Measurements from ENCODE around the gene FCSK.

The FCSK gene

GRCh38 chr16:70453117-70453891 is 1.1 kb upstream of the FCSK start:
- DNase-seq (ENCODE audit: low read depth in 2 of 2), result no peak

GRCh38 chr16:70453892-70454221 is 538 bp upstream of the FCSK start:
- DNase-seq (ENCODE audit: low read depth in 2 of 2), result no peak

DNA sequence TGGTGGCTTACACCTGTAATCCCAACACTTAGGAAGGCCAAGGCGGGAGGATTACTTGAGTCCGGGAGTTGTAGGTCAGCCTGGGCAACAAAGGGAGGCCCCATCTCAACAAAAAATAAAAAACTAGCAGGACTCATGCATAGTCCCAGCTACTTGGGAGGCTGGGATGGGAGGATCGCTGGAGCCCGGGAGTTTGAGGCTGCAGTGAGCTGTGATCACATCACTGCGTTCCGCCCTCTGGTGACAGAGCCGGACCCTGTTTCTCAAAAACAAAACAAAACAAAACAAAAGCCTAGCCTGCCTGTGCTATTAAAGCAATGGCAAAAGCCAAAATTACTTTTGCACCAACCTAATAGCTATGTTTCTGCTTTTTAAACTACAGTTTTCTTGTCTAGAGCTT is 1.5 kb downstream of the FCSK start:
- no peak for DNase-seq (ENCODE audit: low read depth in 2 of 2)

- no peak for DNase-seq (ENCODE audit: low read depth in 2 of 2)
Observed at GRCh38 chr16:70457446-70458166, 3.2 kb downstream of the FCSK start.

- no peak for DNase-seq (ENCODE audit: low read depth in 2 of 2)
Observed at GRCh38 chr16:70460737-70461261, 6.4 kb downstream of the FCSK start.

DNA sequence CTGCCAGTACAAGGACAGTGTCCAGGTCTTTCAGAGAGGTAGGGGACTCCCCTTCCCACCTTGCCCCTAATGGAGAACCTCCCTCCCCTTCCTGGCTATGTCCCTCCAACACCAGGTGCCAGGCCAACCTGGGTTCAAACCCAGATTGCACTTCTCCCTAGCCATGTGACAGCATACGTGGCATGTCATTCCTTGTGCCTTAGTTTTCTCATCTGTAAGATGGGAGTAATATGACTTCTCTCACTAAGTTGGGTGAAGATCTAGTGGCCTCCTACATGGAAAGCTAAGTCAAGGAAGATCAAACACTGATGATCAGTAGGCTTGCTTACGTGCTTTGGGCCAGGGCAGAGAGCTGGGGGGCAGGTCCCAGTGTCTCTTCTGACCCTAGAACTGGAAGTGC is 8.8 kb downstream of the FCSK start:
- DNase-seq (ENCODE audit: low read depth in 2 of 2), result no peak

GRCh38 chr16:70465999-70466804 is 11.8 kb downstream of the FCSK start:
- DNase-seq (ENCODE audit: low read depth in 2 of 2), result no peak

DNA sequence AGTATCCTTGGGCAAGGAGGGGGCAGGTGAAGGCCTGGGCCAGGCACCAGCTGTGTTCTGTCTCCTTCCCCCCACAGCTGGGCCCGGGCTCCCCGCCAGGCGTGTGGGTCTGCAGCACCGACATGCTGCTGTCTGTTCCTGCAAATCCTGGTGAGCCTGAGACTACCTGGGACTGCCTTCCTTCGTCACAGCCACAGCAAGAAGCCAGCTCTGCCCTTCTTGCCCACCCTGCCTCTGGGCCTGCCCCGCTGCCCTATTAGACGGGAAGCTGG is 12.3 kb downstream of the FCSK start:
- no peak for DNase-seq (ENCODE audit: low read depth in 2 of 2)

GRCh38 chr16:70467113-70467512 is 12.7 kb downstream of the FCSK start:
- no peak for DNase-seq (ENCODE audit: low read depth in 2 of 2)

DNA sequence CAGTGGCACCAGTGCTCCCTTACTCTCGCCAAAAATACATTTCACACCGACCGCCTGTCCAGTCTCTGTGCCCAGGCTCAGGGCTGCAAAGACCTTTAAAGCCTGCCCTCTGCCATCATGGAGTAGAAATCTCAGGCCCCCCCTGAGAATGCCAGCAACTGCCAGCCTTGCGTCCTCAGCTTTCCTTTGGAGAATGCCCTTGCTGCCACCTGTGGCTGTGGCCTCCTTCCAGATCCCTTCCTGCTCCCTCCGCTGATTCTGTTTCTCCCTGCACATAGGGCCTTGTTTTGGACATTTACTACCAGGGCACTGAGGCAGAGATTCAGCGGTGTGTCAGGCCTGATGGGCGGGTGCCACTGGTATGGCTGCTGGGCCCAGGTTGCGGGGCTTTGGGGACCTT is 13.2 kb downstream of the FCSK start:
- no peak for DNase-seq (ENCODE audit: low read depth in 2 of 2)

- no peak for DNase-seq (ENCODE audit: low read depth in 2 of 2)
Observed at GRCh38 chr16:70468776-70469525, 14.6 kb downstream of the FCSK start.

DNA sequence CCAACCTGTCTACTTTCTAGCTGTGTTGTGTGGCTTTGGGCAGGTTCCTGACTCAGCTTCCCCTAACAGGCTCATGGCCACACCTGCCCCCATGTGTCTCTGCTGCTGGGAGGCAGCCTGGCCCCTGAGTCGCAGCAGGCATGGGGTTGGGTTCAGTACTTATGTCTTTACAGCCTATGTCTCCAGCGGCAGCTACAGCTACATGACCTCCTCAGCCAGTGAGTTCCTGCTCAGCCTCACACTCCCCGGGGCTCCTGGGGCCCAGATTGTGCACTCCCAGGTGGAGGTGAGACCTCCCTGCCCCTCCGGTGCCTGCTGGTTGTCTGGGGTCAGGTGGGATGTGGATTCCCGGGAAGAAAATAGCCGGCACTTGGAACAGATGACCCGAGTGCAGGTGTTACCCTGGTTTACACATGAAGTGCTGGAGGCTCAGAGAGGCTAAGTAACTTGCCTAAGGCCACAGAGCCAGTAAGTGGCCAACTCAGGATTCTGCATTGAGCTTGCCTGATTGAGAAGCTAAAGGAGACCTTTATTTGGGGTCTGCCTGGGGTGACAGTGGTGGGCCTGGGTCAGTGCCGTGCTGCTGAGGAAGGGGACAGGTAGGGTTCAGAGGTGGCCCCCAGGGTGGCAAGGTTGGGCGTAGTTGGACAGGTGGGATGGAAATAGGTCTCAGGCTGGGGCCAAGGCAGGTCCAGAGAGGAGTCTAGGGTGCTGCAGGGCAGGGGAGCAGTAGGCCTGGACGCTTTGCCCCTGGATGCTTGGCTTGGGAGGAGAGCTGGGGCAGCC is 15.9 kb downstream of the FCSK start:
- no peak for DNase-seq (ENCODE audit: low read depth in 2 of 2)

DNA sequence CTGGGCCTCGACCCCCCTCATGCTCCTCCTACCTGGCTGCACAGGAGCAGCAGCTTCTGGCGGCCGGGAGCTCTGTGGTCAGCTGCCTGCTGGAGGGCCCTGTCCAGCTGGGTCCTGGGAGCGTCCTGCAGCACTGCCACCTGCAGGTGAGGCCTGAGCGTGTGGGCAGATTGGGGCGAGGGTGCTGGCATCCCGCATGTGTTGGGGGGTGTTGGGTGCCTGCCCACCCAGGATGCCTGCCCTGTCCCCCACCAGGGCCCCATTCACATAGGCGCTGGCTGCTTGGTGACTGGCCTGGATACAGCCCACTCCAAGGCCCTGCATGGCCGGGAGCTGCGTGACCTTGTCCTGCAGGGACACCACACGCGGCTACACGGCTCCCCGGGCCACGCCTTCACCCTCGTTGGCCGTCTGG is 16.5 kb downstream of the FCSK start:
- no peak for DNase-seq (ENCODE audit: low read depth in 2 of 2)

GRCh38 chr16:70472786-70473433 is 18.5 kb downstream of the FCSK start:
- no peak for DNase-seq (ENCODE audit: low read depth in 2 of 2)

- DNase-seq (ENCODE audit: low read depth in 2 of 2), result no peak
Observed at GRCh38 chr16:70473446-70474319, 19.3 kb downstream of the FCSK start.

GRCh38 chr16:70474320-70475053 is 20.1 kb downstream of the FCSK start:
- no peak for DNase-seq (ENCODE audit: low read depth in 2 of 2)

DNA sequence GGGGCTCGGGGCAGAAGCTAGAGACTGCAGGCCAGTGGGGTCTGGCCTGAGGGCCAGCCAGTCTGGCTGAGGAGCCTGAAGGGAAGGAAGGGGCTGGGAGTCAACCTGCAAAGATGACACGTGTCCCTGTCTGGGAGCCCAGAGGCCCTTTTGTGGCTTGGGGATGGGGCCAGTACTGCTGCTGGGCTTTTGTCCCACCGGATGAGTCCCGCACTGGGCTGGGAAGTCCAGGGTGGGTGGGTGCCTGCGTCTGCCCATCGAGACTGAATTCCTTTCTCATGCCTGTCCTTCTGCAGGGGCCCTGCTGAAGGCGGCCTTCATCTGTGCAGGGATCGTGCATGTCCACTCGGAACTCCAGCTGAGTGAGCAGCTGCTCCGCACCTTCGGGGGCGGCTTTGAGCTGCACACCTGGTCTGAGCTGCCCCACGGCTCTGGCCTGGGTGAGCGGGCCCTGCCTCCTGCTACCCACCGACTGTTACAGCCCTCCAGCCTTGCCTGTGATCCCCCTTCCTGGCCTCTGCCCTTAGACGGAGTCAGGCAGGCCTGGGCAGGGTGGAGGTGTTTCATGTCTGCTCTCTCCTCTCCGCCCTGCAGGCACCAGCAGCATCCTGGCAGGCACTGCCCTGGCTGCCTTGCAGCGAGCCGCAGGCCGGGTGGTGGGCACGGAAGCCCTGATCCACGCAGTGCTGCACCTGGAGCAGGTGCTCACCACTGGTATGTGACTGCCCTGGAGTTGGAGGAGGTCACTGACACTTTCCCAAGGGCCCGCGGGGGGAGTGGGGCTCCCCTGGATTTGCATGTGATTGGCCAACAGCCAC is 20.9 kb downstream of the FCSK start:
- no peak for DNase-seq (ENCODE audit: low read depth in 2 of 2)
